ENCODE data around the gene GRIA1. TPM values are rescaled to one million over a fixed set of nuclear protein-coding genes. Genes with fewer than 3 reads are reported as not detected.

The GRIA1 gene
- total and polyA plus RNA-seq, 10 of the 15 experiments (the other 5 are each of a cell fraction or from before 2014, with no cell fraction given), result 0.04 to 0.18 (median 0.04) TPM; not detected in 7

- no peak overlapping the region for H3K4me2 ChIP-seq (ENCODE audit: control insufficient read depth, insufficient read depth)
- 87% methylated on average over 1 of the region's 1 CpG for WGBS (ENCODE audit: insufficient coverage, insufficient replicate concordance, low lambda C conversion rate, missing lambda C conversion rate)
- H3K4me1 ChIP-seq (ENCODE audit: control insufficient read depth, insufficient read depth, low read length), result no peaks in the 10 kb centered on the region
- H4K20me1 ChIP-seq (ENCODE audit: control insufficient read depth, insufficient read depth), result no peaks in the 10 kb centered on the region
- H2AFZ ChIP-seq (ENCODE audit: control insufficient read depth, low read depth, low read length), result no peak overlapping the region
- TF ChIP-seq E2F4 (IDR thresholded peaks at IDR 0.05; ENCODE audit: low read depth, low read length) (no peak), BACH1 (IDR thresholded peaks at IDR 0.05; ENCODE audit: borderline replicate concordance) (no peak), ZBED1 (IDR thresholded peaks at IDR 0.05; ENCODE audit: borderline replicate concordance) (no peak), POLR2AphosphoS2 (IDR thresholded peaks at IDR 0.05; ENCODE audit: low read depth, low read length) (no peak), TBL1XR1 (IDR thresholded peaks at IDR 0.05; ENCODE audit: low read depth, low read length) (no peak), ZBTB33 (IDR thresholded peaks at IDR 0.05) (no peak), MYC (IDR thresholded peaks at IDR 0.05; ENCODE audit: insufficient read depth, insufficient read length, insufficient replicate concordance, low read length, severe bottlenecking) (no peak), WRNIP1 (IDR thresholded peaks at IDR 0.05; ENCODE audit: borderline replicate concordance, low read depth, low read length) (no peak), YBX1 (IDR thresholded peaks at IDR 0.05) (no peak), EGR1 (IDR thresholded peaks at IDR 0.05; ENCODE audit: borderline replicate concordance in 1 of 2, low read depth in 2 of 2, low read length in 2 of 2) (no peak), RCOR1 (conservative IDR thresholded peaks at IDR 0.05; ENCODE audit: low read depth, low read length) (no peak), IKZF1 (conservative IDR thresholded peaks at IDR 0.05) (no peak), PBX3 (IDR thresholded peaks at IDR 0.05; ENCODE audit: insufficient replicate concordance, low read depth, low read length) (no peak), RB1 (IDR thresholded peaks at IDR 0.05; ENCODE audit: borderline replicate concordance) (no peak), BMI1 (IDR thresholded peaks at IDR 0.05; ENCODE audit: borderline replicate concordance) (no peak)
- no peak overlapping the region for H3K27ac ChIP-seq (ENCODE audit: control insufficient read depth, insufficient read depth)
- no peak overlapping the region for H3K9ac ChIP-seq (ENCODE audit: control insufficient read depth, insufficient read depth, low read length)
- H3K4me3 ChIP-seq, result no peak overlapping the region
- no peak for DNase-seq (ENCODE audit: low read depth, low spot score)
- BruUV-seq (replicated peaks), result no TSS peak
- no peaks in the 10 kb centered on the region for H3K79me2 ChIP-seq (ENCODE audit: control insufficient read depth, insufficient read depth, low read length)
- intact Hi-C loops (cut with micrococcal nuclease; ENCODE audit: unreplicated experiment), result no loop called here
- ATAC-seq, result no peak
- no peak for FAIRE-seq
- ChIA-PET RAD21 (ENCODE audit: unreplicated experiment) (no interaction called here), POLR2A (interaction anchor here (1.8 kb wide), 1 partner anchor 16 kb away, joined by 4 read pairs; no protein-coding TSS in a partner anchor), SMC1A (ENCODE audit: uncharacterized antibody, unreplicated experiment) (no interaction called here), CTCF (no interaction called here)
- H3K36me3 ChIP-seq (ENCODE audit: control insufficient read depth in 2 of 2, insufficient read depth in 2 of 2, low read length in 1 of 2), result no peaks in the 10 kb centered on the region
- in situ Hi-C loops (cut with MboI), result no loop called here
- no peaks in the 10 kb centered on the region for H3K27me3 ChIP-seq (replicated peaks in 1 of 2; ENCODE audit: control insufficient read depth in 2 of 2, insufficient read depth in 2 of 2, low read length in 1 of 2)
- H3K9me3 ChIP-seq (replicated peaks; ENCODE audit: control insufficient read depth, insufficient read depth, low read length), result no peaks in the 10 kb centered on the region
Measured at GRCh38 chr5:153525536-153525935, 35.1 kb downstream of the GRIA1 start.

Data from GM12878 (cell line).